H54 (cell line): ENCODE data around the gene USP25.
A peak's percentile ranks its signal among the peaks of the same experiment; 100 is the strongest.

Experiments
- DNase-seq: peaks from one replicate; pipeline ENCODE4 v3.0.0; 2011; ENCODE audit warnings: low spot score, mixed read lengths; ENCODE audit not compliant: insufficient read length
- FAIRE-seq: peaks from 3 replicates; lab custom pipeline; 2011; peaks lifted over from hg19 to GRCh38; lab: Jason Lieb, UNC
- POLR2A ChIP-seq: IDR thresholded peaks from 2 replicates; pipeline ENCODE4 v1.6.1; 2011; ENCODE audit warnings: low read depth, mild to moderate bottlenecking, low read length

Gene USP25

GRCh38 chr21:15729674-15730483 is at the start of gene USP25:
Gene USP25, plus strand, starts transcription at chr21:15729982. Its CDS starts 412 bp downstream, at chr21:15730394.
- FAIRE-seq (no peak), DNase-seq (peak; percentile 87)
- TF ChIP-seq POLR2A = peak; percentile 99

GRCh38 chr21:15682186-15682895 is 47.4 kb upstream of the USP25 start:
- DNase-seq (peak; percentile 24), FAIRE-seq (peak; percentile 94)
- TF ChIP-seq POLR2A = no peak

DNA sequence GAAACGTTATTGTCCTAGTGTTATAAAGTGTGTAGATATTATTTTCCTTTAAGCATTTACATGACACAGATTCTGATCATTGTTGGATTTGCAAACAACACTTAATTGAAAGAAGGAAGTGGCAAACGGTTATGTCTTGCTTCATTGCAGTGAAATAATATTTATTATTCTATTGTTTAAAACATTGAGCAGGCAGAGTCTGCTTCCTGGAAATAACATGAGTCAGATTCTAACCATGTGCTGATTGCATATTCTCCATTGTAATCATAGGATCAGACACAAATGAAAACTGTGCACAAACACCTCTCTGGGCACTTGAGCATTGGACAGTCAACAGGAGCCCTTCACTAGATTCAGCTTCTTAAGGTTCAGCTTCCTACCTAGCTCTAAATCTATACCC is 46.8 kb upstream of the USP25 start:
- TF ChIP-seq POLR2A = no peak
- DNase-seq (no peak), FAIRE-seq (peak; percentile 88)

DNA sequence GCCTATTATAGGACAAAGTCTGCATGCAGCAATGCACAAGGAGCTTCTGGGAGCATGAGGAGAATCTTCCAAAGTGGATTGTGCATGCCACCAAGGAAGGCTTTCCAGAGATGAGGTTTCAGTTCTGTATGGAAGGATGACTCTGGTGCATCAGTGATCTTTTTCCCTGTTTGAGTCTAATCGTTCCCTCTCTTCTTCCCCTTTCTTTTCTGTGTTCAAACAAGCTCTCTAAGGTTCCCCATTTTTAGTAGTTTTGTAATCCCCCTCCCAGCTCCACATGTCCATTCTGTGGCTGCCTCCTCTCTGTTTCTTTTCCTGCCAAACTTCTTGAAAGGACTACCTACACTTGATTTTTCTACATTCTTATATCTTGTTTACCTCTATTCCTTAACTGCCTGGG is 43.3 kb upstream of the USP25 start:
- no peak for DNase-seq
- TF ChIP-seq POLR2A = no peak
- no peak for FAIRE-seq

- no peak for DNase-seq
- TF ChIP-seq POLR2A = no peak
- no peak for FAIRE-seq
These were observed 42.6 kb upstream of the USP25 start for GRCh38 chr21:15687208-15687607.

DNA sequence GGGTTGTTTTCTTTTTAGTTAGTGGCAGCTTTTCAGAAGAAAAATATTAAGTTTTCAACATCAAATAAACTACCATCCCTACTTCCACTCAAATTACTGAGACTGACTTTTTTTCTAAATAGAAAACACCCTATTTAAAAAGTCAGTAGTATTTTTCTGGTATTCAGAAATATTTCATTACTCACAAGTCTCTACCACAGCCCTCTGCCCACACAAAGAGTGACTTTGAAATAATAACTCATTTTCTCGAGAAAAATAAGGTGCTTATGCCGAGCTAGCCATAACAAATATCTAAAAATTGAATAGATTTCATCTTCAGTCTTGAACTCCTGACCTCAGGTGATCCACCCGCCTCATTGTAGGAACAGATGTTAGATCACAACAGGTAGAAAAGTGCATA is 41.8 kb upstream of the USP25 start:
- FAIRE-seq (no peak), DNase-seq (no peak)
- no peak for TF ChIP-seq POLR2A

DNA sequence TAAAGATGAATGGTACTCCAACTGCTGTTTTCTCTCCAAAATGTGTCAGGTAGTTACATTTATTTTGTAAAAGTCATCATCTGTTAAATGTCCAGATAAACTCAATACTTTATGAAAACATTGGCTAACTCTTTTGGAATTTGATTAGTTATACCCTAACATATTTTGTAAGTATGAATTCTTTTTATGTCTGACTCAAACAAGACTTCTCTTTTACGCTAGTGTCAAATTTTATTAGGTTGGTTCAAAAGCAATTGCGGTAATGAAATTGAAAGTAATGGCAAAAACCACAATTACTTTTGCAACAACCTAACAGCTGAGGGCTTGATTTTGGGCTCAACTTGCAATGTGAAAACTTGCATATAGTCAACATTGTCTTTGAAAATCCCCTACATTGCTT is 41.0 kb upstream of the USP25 start:
- DNase-seq (no peak), FAIRE-seq (no peak)
- TF ChIP-seq POLR2A = no peak

DNA sequence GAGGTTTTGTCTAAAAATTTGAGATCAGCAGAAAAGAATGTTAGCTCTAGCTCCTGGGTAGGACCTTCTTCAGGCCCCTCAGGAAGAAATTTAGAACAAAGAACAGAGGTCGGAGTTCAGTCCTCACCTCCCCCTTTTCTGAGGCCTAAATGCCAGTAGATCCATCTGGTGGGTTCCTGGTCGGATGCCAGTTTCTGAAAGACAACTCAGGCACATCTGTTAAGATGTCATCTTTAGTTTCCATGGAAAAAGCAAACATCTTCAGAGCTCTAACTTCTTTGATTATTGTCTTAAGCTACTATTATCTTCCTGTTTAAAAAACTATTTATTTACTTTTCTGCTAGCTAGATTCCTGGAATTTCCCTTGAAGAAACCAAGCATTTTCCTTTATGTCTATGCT is 37.1 kb upstream of the USP25 start:
- FAIRE-seq (no peak), DNase-seq (no peak)
- TF ChIP-seq POLR2A = no peak

GRCh38 chr21:15695241-15695640 is 34.5 kb upstream of the USP25 start:
- FAIRE-seq = no peak
- no peak for TF ChIP-seq POLR2A
- DNase-seq = no peak

GRCh38 chr21:15701830-15702229 is 28.0 kb upstream of the USP25 start:
- DNase-seq = no peak
- FAIRE-seq = no peak
- no peak for TF ChIP-seq POLR2A

DNA sequence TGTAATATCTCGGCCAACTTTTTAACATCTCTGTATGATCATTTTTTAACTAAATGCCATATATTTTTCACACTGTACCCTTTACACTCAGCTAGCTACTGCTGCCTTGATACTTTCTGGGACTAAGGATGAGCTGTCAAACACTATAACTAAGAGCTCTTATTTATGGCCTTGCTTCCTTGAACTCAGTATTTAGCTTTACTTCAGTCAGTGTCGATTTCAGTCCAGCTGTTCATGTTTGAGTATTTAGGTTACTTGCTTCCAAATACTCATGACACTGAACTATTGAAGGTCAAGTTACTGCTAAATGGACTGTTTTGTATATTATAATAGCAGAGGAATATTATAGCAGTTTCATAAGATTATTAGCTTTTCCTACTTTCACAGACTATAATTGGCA is 25.9 kb upstream of the USP25 start:
- no peak for TF ChIP-seq POLR2A
- FAIRE-seq (no peak), DNase-seq (no peak)

GRCh38 chr21:15706696-15707095 is 23.1 kb upstream of the USP25 start:
- peak; percentile 98 for FAIRE-seq
- no peak for TF ChIP-seq POLR2A
- DNase-seq = peak; percentile 65

DNA sequence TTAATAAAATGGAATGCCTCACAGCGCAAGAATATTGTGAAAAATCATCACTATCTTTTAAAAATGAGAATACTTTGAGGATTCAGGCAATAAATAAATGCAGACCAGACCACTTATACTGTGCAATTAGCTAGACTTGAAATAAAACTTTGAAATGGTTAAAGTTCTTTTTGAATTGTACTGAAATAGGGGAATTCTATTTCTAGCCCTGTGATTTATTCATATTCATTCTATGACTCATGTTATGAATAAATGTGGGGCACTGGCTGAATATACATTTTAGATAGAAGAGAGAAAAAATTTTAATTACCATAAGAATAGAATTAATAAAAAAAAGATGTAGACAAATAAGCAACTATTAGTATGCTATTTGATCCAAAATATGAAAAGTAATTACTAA is 16.4 kb upstream of the USP25 start:
- DNase-seq (no peak), FAIRE-seq (no peak)
- TF ChIP-seq POLR2A = no peak

GRCh38 chr21:15718711-15719110 is 11.1 kb upstream of the USP25 start:
- DNase-seq = no peak
- FAIRE-seq = no peak
- TF ChIP-seq POLR2A = no peak
